ENCODE data around the gene LUZP4. TPM values are rescaled to one million over a fixed set of nuclear protein-coding genes. Genes with fewer than 3 reads are reported as not detected.

LUZP4 gene
- total and polyA plus RNA-seq, 2 experiments from 2014 or later = not detected

DNA sequence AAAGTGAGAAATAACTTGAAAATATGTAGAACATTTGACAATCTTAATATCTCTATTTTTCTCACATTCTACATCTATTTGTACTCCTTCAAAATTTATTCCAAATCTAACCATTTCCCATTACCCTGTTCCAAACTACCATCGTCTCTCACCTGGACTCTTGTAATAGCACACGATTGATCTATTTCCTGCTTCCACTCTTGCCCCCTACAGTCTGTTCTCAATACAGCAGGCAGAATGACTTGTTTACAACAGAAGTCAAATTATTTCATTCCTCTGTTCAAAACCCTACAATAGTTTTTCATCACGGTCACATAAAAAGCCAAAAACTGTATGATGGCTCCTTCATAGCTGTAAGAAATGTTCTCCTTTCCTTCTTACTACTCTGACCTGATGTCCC, 21.1 kb upstream of the LUZP4 start (continued):
- TF ChIP-seq, protein P1, sequence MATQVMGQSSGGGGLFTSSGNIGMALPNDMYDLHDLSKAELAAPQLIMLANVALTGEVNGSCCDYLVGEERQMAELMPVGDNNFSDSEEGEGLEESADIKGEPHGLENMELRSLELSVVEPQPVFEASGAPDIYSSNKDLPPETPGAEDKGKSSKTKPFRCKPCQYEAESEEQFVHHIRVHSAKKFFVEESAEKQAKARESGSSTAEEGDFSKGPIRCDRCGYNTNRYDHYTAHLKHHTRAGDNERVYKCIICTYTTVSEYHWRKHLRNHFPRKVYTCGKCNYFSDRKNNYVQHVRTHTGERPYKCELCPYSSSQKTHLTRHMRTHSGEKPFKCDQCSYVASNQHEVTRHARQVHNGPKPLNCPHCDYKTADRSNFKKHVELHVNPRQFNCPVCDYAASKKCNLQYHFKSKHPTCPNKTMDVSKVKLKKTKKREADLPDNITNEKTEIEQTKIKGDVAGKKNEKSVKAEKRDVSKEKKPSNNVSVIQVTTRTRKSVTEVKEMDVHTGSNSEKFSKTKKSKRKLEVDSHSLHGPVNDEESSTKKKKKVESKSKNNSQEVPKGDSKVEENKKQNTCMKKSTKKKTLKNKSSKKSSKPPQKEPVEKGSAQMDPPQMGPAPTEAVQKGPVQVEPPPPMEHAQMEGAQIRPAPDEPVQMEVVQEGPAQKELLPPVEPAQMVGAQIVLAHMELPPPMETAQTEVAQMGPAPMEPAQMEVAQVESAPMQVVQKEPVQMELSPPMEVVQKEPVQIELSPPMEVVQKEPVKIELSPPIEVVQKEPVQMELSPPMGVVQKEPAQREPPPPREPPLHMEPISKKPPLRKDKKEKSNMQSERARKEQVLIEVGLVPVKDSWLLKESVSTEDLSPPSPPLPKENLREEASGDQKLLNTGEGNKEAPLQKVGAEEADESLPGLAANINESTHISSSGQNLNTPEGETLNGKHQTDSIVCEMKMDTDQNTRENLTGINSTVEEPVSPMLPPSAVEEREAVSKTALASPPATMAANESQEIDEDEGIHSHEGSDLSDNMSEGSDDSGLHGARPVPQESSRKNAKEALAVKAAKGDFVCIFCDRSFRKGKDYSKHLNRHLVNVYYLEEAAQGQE (IDR thresholded peaks at IDR 0.05; ENCODE audit: unreplicated experiment) = no peak

DNA sequence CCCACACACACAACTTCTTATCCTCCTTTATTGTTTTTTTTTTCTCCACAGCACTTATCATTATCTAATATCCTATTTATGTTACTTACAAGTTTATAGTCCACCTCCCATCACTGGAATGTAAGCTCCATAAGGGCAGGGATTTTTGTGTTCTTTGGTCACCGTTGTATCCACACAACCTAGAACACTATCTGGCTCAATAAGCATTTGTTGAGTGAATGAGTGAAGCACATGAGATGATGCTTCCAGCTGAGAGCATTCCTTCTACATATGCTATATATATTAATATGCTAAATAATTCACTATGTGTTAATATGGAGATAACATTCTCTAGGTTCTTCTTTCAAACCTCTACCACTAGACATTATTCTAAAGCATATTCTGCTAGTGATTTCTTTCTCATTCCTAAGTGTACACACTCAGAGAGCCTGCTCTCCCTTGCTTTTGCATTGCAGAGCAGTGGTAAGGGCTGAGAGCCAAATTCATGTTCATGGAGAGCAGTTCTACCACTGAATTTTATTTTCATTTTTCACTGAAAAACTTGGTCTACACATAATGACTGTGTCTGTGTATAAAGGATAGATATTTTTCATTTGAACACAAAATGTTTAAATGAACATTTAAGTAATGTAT, 20.3 kb upstream of the LUZP4 start:
- H3K36me3 ChIP-seq (ENCODE audit: insufficient read depth) = no peaks in the 10 kb centered on the region
- no peaks in the 10 kb centered on the region for H3K79me2 ChIP-seq (replicated peaks; ENCODE audit: insufficient read depth)
- H3K27ac ChIP-seq (ENCODE audit: low read depth) = no peak overlapping the region
- H2AFZ ChIP-seq = no peak overlapping the region
- no peaks in the 10 kb centered on the region for H4K20me1 ChIP-seq (replicated peaks; ENCODE audit: insufficient read depth)
- DNase-seq (ENCODE audit: low spot score) (no peak), ATAC-seq (no peak)
- H3K4me3 Mint-ChIP-seq = no peak overlapping the region
- no peaks in the 10 kb centered on the region for H3K9me3 Mint-ChIP-seq
- no peak overlapping the region for H3K4me3 ChIP-seq
- H3K36me3 Mint-ChIP-seq (ENCODE audit: low read depth) = no peaks in the 10 kb centered on the region
- H3K4me2 ChIP-seq = no peak overlapping the region
- no peaks in the 10 kb centered on the region for H3K27me3 ChIP-seq (ENCODE audit: insufficient read depth)
- no peak overlapping the region for H3K27ac Mint-ChIP-seq
- peaks cover under 1% of the 10 kb centered on the region for H3K27me3 Mint-ChIP-seq (ENCODE audit: insufficient read depth, low read depth, poor library complexity)
- H3K4me1 ChIP-seq (ENCODE audit: insufficient read depth) = no peaks in the 10 kb centered on the region
- no peaks in the 10 kb centered on the region for H3K9me2 ChIP-seq (ENCODE audit: insufficient read depth)
- peaks cover 4% of the 10 kb centered on the region; the same call in 2 of the 3 replicates for H3K4me1 Mint-ChIP-seq
- H3F3A ChIP-seq (replicated peaks; ENCODE audit: low read depth) = no peaks in the 10 kb centered on the region
- no peak for TF ChIP-seq POLR2AphosphoS5 (IDR thresholded peaks at IDR 0.05; ENCODE audit: low read depth)
- TF ChIP-seq STAT1 (IDR thresholded peaks at IDR 0.05; ENCODE audit: unreplicated experiment) = no peak
- TF ChIP-seq, protein P2, sequence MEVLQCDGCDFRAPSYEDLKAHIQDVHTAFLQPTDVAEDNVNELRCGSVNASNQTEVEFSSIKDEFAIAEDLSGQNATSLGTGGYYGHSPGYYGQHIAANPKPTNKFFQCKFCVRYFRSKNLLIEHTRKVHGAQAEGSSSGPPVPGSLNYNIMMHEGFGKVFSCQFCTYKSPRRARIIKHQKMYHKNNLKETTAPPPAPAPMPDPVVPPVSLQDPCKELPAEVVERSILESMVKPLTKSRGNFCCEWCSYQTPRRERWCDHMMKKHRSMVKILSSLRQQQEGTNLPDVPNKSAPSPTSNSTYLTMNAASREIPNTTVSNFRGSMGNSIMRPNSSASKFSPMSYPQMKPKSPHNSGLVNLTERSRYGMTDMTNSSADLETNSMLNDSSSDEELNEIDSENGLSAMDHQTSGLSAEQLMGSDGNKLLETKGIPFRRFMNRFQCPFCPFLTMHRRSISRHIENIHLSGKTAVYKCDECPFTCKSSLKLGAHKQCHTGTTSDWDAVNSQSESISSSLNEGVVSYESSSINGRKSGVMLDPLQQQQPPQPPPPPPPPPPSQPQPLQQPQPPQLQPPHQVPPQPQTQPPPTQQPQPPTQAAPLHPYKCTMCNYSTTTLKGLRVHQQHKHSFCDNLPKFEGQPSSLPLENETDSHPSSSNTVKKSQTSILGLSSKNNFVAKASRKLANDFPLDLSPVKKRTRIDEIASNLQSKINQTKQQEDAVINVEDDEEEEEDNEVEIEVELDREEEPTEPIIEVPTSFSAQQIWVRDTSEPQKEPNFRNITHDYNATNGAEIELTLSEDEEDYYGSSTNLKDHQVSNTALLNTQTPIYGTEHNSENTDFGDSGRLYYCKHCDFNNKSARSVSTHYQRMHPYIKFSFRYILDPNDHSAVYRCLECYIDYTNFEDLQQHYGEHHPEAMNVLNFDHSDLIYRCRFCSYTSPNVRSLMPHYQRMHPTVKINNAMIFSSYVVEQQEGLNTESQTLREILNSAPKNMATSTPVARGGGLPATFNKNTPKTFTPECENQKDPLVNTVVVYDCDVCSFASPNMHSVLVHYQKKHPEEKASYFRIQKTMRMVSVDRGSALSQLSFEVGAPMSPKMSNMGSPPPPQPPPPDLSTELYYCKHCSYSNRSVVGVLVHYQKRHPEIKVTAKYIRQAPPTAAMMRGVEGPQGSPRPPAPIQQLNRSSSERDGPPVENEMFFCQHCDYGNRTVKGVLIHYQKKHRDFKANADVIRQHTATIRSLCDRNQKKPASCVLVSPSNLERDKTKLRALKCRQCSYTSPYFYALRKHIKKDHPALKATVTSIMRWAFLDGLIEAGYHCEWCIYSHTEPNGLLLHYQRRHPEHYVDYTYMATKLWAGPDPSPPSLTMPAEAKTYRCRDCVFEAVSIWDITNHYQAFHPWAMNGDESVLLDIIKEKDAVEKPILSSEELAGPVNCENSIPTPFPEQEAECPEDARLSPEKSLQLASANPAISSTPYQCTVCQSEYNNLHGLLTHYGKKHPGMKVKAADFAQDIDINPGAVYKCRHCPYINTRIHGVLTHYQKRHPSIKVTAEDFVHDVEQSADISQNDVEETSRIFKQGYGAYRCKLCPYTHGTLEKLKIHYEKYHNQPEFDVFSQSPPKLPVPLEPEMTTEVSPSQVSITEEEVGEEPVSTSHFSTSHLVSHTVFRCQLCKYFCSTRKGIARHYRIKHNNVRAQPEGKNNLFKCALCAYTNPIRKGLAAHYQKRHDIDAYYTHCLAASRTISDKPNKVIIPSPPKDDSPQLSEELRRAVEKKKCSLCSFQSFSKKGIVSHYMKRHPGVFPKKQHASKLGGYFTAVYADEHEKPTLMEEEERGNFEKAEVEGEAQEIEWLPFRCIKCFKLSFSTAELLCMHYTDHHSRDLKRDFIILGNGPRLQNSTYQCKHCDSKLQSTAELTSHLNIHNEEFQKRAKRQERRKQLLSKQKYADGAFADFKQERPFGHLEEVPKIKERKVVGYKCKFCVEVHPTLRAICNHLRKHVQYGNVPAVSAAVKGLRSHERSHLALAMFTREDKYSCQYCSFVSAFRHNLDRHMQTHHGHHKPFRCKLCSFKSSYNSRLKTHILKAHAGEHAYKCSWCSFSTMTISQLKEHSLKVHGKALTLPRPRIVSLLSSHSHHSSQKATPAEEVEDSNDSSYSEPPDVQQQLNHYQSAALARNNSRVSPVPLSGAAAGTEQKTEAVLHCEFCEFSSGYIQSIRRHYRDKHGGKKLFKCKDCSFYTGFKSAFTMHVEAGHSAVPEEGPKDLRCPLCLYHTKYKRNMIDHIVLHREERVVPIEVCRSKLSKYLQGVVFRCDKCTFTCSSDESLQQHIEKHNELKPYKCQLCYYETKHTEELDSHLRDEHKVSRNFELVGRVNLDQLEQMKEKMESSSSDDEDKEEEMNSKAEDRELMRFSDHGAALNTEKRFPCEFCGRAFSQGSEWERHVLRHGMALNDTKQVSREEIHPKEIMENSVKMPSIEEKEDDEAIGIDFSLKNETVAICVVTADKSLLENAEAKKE (CRISPR knock-in tag; IDR thresholded peaks at IDR 0.05) = no peak
- no peak for TF ChIP-seq EZH2phosphoT487 (IDR thresholded peaks at IDR 0.05; ENCODE audit: unreplicated experiment)
- TF ChIP-seq NANOG (IDR thresholded peaks at IDR 0.05; ENCODE audit: borderline replicate concordance) = no peak
- no peak for TF ChIP-seq CREB1 (CRISPR knock-in tag; IDR thresholded peaks at IDR 0.05; ENCODE audit: low read depth)
- no peak for TF ChIP-seq ZNF114 (CRISPR knock-in tag; IDR thresholded peaks at IDR 0.05)
- TF ChIP-seq, protein P3, sequence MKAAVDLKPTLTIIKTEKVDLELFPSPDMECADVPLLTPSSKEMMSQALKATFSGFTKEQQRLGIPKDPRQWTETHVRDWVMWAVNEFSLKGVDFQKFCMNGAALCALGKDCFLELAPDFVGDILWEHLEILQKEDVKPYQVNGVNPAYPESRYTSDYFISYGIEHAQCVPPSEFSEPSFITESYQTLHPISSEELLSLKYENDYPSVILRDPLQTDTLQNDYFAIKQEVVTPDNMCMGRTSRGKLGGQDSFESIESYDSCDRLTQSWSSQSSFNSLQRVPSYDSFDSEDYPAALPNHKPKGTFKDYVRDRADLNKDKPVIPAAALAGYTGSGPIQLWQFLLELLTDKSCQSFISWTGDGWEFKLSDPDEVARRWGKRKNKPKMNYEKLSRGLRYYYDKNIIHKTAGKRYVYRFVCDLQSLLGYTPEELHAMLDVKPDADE (IDR thresholded peaks at IDR 0.05) = no peak
- TF ChIP-seq ZNF331 (CRISPR knock-in tag; IDR thresholded peaks at IDR 0.05; ENCODE audit: low read depth) = no peak
- no peak for TF ChIP-seq EZH2 (IDR thresholded peaks at IDR 0.05; ENCODE audit: low read depth, unreplicated experiment)
- TF ChIP-seq JUNB (IDR thresholded peaks at IDR 0.05; ENCODE audit: unreplicated experiment) = no peak
